ENCODE results near the gene MRGPRX2.

Gene MRGPRX2

GRCh38 chr11:19076744-19077589, 16.4 kb upstream of the MRGPRX2 start:
- no peak overlapping the region for H3K27ac ChIP-seq
- DNase-seq (ENCODE audit: low read depth, low spot score), result no peak

GRCh38 chr11:19075636-19076035, 15.1 kb upstream of the MRGPRX2 start:
- H3K27ac ChIP-seq, result no peak overlapping the region
- DNase-seq (ENCODE audit: low read depth, low spot score), result no peak

GRCh38 chr11:19073454-19074415, 13.2 kb upstream of the MRGPRX2 start:
- DNase-seq (ENCODE audit: low read depth, low spot score), result no peak
- H3K27ac ChIP-seq, result no peak overlapping the region

- no peak for DNase-seq (ENCODE audit: low read depth, low spot score)
- H3K27ac ChIP-seq, result no peak overlapping the region
These were observed 11.9 kb upstream of the MRGPRX2 start for GRCh38 chr11:19072464-19072863.

GRCh38 chr11:19071255-19071654, 10.7 kb upstream of the MRGPRX2 start:
- DNase-seq (ENCODE audit: low read depth, low spot score), result no peak
- no peak overlapping the region for H3K27ac ChIP-seq

DNA sequence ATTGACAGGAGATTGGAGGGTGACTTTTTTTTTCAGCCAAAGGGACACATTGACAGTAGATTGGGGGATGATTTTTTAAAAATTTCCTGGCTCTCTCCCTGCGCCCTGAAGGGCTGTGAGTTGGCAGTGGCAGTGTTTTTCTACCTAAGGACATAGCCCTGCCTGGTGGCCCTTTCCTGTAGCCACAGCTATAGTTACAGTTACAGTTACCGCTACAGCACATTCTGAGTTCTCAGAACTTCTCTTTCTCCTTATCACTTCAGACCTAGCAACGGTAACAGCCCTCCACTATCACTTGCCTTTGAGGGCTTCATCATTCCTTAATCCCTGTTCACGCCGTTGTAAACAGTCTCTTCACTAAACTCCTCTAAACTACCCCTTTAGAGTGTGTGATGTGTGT, 684 bp downstream of the MRGPRX2 start:
- H3K27ac ChIP-seq, result no peak overlapping the region
- no peak for DNase-seq (ENCODE audit: low read depth, low spot score)

GRCh38 chr11:19055905-19056304, 4.6 kb downstream of the MRGPRX2 start:
- DNase-seq (ENCODE audit: low read depth, low spot score), result no peak
- no peak overlapping the region for H3K27ac ChIP-seq

DNA sequence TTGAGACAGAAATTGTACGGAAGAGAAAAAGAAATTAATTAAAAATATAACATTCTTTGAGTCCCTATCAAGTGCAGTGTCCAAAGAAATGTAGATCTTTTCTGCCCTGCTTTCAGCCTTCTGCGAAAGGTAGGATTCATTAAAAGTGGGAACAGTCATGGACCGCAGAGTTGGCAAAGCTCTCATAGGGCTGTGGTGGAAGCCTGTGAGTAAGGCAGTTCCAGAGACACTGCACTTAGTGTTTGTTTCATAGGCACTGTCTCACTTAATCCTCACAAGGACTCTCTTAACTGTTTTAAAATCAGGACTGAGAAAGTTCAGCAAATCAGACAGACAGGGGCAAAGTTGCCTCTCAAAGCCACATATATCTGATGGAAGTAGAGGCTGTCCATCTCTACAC, 5.5 kb downstream of the MRGPRX2 start:
- no peak for DNase-seq (ENCODE audit: low read depth, low spot score)
- no peak overlapping the region for H3K27ac ChIP-seq

- DNase-seq (ENCODE audit: low read depth, low spot score), result no peak
- no peak overlapping the region for H3K27ac ChIP-seq
These were observed 6.6 kb downstream of the MRGPRX2 start for GRCh38 chr11:19053909-19054308.

- no peak overlapping the region for H3K27ac ChIP-seq
- DNase-seq (ENCODE audit: low read depth, low spot score), result no peak
These were observed 10.2 kb downstream of the MRGPRX2 start for GRCh38 chr11:19050281-19050680.

- DNase-seq (ENCODE audit: low read depth, low spot score), result no peak
These were observed 11.2 kb downstream of the MRGPRX2 start for GRCh38 chr11:19049351-19049750.

DNA sequence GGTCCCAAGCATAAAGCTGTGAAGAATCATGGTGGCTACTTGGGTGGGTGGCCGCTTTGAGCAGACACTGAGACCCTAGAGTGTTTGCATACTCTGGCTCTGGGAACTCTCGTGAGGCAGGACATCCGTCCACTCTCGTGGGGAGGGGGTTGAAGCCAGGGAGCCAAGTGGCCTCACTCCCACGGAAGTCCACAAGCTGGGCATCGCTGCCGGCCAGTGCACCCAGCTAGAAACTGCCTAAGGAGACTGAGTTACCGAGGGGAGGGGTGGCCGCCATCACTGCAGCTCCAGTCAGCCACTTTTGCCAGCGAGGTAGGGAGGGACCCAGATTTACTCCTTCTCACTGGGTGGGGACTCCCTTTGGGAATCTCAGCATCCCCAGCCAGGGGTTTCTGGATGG, 20.5 kb downstream of the MRGPRX2 start:
- DNase-seq (ENCODE audit: low read depth, low spot score), result no peak
- H3K27ac ChIP-seq, result no peak overlapping the region

More at GRCh38 chr11:19049351-19049750, 11.2 kb downstream of the MRGPRX2 start:
- no peak overlapping the region for H3K27ac ChIP-seq

DNA sequence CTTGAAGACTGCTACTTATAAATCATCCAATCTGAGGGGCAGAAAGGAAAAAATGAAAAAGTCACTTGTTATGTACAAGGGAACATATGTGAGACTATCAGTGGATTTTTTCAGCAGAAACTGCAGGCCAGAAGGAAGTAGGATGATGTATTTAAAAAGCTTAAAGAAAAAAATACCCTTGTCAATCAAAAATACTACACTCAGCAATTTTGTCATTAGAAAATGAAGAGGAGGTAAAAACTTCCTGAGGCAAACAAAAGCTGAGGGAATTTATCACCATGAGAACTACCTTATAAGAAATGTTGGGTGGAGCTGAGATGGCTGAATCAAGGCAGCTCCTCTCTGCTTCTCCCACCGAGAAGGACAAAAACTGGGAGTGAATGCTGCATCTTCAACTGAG, 21.1 kb downstream of the MRGPRX2 start:
- no peak overlapping the region for H3K27ac ChIP-seq
- no peak for DNase-seq (ENCODE audit: low read depth, low spot score)

DNA sequence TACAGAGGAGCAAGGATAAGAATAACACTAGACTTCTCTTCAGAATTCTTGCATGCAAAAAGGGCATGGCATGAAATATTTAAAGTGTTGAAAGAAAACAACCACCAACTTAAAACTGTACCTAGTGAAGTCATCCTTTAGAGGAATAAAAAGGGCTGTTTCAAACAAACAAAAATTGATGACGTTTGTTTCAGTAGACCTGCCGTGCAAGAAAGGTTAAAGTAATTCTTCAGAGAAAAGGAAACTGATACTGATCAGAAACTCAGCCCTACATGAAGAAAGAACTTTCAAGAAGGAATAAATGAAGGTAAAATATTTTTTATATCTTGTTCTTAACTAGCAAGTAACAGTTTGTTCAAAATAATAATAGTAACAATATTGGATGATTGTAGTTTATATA, 27.5 kb downstream of the MRGPRX2 start:
- no peak for DNase-seq (ENCODE audit: low read depth, low spot score)
- H3K27ac ChIP-seq, result no peak overlapping the region

GRCh38 chr11:19027829-19028595, 32.5 kb downstream of the MRGPRX2 start:
- peak; percentile 99 for DNase-seq (ENCODE audit: low read depth, low spot score)
- peak overlapping the region; percentile 70 for H3K27ac ChIP-seq

- DNase-seq (ENCODE audit: low read depth, low spot score), result no peak
These were observed 33.7 kb downstream of the MRGPRX2 start for GRCh38 chr11:19026862-19027261.

DNA sequence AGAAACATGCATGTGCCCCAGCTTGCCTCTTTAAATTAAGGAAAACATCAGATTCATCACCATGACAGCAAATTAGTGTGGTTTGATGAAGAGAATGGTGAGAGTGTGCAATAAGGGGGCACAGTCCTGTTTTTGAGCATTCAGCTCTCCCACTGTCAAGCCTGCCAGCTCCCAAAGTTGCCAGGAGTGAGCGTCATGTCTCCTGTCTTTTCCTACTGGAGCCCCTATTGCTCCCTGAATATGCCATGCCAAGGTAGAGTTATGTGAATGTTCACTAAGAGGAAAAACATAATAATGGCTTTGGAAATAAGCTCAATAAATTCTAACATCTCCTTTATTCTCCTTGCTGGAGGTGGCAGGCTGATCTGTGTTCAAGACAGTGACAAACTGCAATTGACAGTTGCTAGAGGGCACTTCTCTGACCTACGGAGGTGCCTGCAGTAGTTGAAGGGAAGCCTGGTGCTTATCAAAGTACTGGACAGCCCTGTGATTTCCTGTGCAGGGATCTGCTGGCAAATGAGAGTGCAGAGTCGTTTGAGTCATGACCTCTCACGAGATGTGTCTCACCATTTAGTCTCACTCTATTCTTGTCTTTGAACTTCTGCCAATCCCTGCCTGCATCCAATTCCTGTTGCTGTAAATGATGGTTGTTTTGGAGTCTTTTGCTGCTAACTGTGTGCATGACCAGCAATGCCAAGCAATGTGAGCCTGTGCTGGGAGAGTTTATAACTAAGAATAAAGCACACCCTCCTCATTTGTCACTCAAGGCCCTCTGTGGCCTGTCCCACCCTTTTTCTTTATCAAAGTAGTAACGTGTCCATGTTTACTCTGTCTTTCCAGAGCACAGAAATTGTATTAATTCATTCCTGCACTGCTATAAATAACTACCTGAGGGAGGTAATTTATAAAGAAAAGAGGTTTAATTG, 34.8 kb downstream of the MRGPRX2 start:
- no peak overlapping the region for H3K27ac ChIP-seq
- DNase-seq (ENCODE audit: low read depth, low spot score), result no peak

More at GRCh38 chr11:19026862-19027261, 33.7 kb downstream of the MRGPRX2 start:
- no peak overlapping the region for H3K27ac ChIP-seq

GRCh38 chr11:19020831-19021230, 39.7 kb downstream of the MRGPRX2 start:
- no peak overlapping the region for H3K27ac ChIP-seq
- DNase-seq (ENCODE audit: low read depth, low spot score), result no peak

DNA sequence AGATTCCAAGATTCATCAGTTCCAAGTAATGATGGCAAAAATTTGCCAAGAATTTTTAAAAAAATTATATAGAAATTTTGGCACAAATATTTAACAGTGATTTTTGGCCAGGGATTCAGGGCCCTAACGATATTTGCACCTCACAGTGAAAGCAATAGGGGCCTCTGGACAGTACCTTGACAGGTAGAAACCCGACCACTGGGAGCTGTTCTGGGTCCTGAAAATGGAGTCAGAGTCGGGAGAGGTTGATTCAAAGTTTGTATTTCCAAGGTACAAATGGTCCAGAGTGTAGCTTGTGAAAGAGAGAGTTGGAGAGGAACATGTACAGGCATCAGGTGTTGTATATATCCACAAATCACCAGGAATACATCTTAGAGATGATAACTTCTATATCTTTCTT, 41.6 kb downstream of the MRGPRX2 start:
- DNase-seq (ENCODE audit: low read depth, low spot score), result no peak
- no peak overlapping the region for H3K27ac ChIP-seq

Data from epithelial cell of prostate (primary cell).